Heart right ventricle (tissue), 16 donors: ENCODE data around the gene COL1A1. TPM values are rescaled to one million over a fixed set of nuclear protein-coding genes. Genes with fewer than 3 reads are reported as not detected.
A peak's percentile ranks its signal among the peaks of the same experiment; 100 is the strongest.

ENCODE experiments used
- ATAC-seq, 8 donors: fragments of 200-7000 bp; cut with Tn5 transposase; one replicate each; pipeline ENCODE4 v1.9.1; 2020; ENCODE audit warnings: mild to moderate bottlenecking in 8 of 8, moderate library complexity in 8 of 8, moderate number of reproducible peaks in 1 of 8
- DNase-seq, 2 donors: peaks; one replicate each; pipeline ENCODE4 v3.0.0-alpha.2; 2020
- H3K27ac ChIP-seq, 10 donors: fragments of 200-600 bp; sonication (generic) in 2 of 10; one replicate each; pipeline versions ENCODE4 v1.5.0 to v1.8.0; 2020 to 2022; ENCODE audit warnings: mild to moderate bottlenecking in 3 of 10
- H3K27me3 ChIP-seq, 7 donors: fragments of 200-600 bp; one replicate each; pipeline ENCODE4 v1.8.0; 2021 to 2022; ENCODE audit warnings: mild to moderate bottlenecking in 2 of 7
- H3K36me3 ChIP-seq, 9 donors: fragments of 200-600 bp; sonication (generic) in 1 of 9; one replicate each; pipeline versions ENCODE4 v1.5.0 to v1.8.0; 2020 to 2022; ENCODE audit warnings: mild to moderate bottlenecking in 2 of 9
- H3K4me1 ChIP-seq, 9 donors: fragments of 200-600 bp; sonication (generic) in 1 of 9; one replicate each; pipeline versions ENCODE4 v1.5.0 to v1.8.0; 2020 to 2022; ENCODE audit warnings: mild to moderate bottlenecking in 4 of 9
- H3K4me3 ChIP-seq, 10 donors: fragments of 200-600 bp; sonication (generic) in 2 of 10; one replicate each; pipeline versions ENCODE4 v1.5.0 to v1.8.0; 2020 to 2022; ENCODE audit warnings: mild to moderate bottlenecking in 7 of 10, moderate library complexity in 2 of 10
- H3K9me3 ChIP-seq, 11 donors: fragments of 200-600 bp in 10 of 11; sonication (generic) in 2 of 11; one replicate each; pipeline versions ENCODE4 v1.5.0 to v1.8.0; 2013 to 2022; ENCODE audit warnings: mild to moderate bottlenecking in 2 of 11, control low read depth in 1 of 11, moderate library complexity in 1 of 11
- CTCF ChIP-seq, 9 donors: fragments of 200-600 bp; sonication (generic) in 2 of 9; IDR thresholded peaks; one replicate each; pipeline versions ENCODE4 v1.5.0 to v1.8.0; 2021 to 2022; ENCODE audit warnings: antibody characterized with exemption in 9 of 9, mild to moderate bottlenecking in 5 of 9, moderate library complexity in 1 of 9
- WGBS, 2 donors: extraction: QIAGEN DNeasy Blood & Tissue Kit; methylation state at CpG; one replicate each; pipeline ENCODE4 v1.1.7; 2013; ENCODE audit warnings: inconsistent platforms in 1 of 2; 5-methylcytosine and 5-hydroxymethylcytosine counted together
- intact Hi-C, 10 donors: fragments of 100-400 bp; cut with DNase I; formaldehyde crosslinking; loops; one replicate each; pipeline versions ENCODE4 v1.11.1 to v1.14.2; 2022
- polyA plus RNA-seq, 2 donors: library from polyadenylated mRNA; stranded (reverse); fragments of 200-250 nt; gene quantifications; one replicate each; pipeline ENCODE4 v1.2.3, GENCODE V29; 2013
- total RNA-seq, 10 donors: library from RNA; stranded (reverse); fragmentation: NEBNext Ultra II Directional in 3 of 10; extraction: Animal tissue kit (Norgen Biotek cat#: 25700) in 3 of 10; gene quantifications; one replicate each; pipeline versions ENCODE4 v1.2.1 to v1.2.4, GENCODE V29; 2021 to 2023
- donor health status: Arrhythmogenic right ventricular cardiomyopathy.
- donor health status: ischemic (EF 13 %, LVEDD 7.1; RV severe dilation, severe dysfunction).
- donor health status: healthy with polysubstance abuse.
- donor health status: DM: no; HTN: yes; CAD: no.
- donor health status: DM: no; HTN: no; CAD: no.
- donor health status: ischemic (EF 25% LVEDD 6.9; RV normal size, moderate dysfunction).
- donor health status: ischemic (EF 25% LVEDD 5.7; RV mildly dilated, moderate dysfunction).
- donor health status: healthy.
- donor health status: DM: yes; HTN: yes; CAD: no.
- donor health status: Ischemic cardiomyopathy.
- donor health status: ischemic (EF 35%, LVEDD 5.7; RV mildly dilated, moderate dysfunction).
- donor health status: nonischemic (EF 11% LVEDD 7.7; RV severe dilation, severe dysfunction).
- donor health status: DM: yes; HTN: yes; CAD: no.
- donor health status: PGD.
- donor health status: ischemic (EF 29% LVEDD 5.4; RV normal size, mild dysfunction).
- donor health status: nonischemic (EF 23%, LVEDD 6.1; RV moderate dilation, normal function).

COL1A1 gene
- total and polyA plus RNA-seq, 12 donors = 30.2 to 455 (median 45.9) TPM

DNA sequence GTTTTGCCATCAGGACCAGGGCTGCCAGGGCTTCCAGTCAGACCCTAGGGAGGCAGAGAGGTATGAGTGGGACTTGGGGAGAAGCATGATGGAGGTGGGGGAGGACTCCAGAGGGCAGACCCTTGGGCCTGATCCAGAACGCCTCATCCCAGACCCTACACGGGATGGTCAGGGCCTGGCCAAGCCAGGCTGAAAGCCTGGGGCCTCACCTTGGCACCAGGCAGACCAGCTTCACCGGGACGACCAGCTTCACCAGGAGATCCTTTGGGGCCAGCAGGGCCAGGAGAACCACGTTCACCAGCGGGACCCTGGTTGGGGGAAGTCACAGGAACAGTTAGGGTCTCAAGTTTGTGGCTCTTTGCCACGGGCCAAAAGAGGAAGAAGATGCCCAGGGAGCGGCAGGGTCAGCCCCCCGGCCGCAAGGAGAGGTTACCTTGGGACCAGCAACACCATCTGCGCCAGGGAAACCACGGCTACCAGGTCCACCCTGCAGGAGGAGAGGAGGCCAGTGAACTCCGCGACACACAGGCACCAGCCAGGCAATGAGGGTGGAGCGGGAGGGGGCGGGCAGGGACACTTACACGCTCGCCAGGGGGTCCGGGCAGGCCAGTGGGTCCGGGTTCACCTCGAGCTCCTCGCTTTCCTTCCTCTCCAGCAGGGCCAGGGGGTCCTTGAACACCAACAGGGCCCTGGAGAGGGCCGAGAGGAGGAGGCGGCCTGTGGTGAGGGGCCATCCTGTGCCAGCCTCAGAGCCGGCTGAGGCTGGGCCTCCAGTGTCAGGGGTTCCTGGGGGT lies 7.1 kb downstream of the COL1A1 start:
- TF ChIP-seq CTCF (IDR thresholded peaks at IDR 0.05) = no peak
- H3K27ac ChIP-seq = peak overlapping the region in 1 of 10 donors; percentile 26

GRCh38 chr17:50192618-50193291 lies 8.7 kb downstream of the COL1A1 start:
- 82 to 83% methylated on average over 16 of the region's 16 CpGs for WGBS, 2 donors
- Histone ChIP-seq H3K9me3 (no peaks in the 10 kb centered on the region), H3K36me3 (peaks cover 0 to 100% (median 52%) of the 10 kb centered on the region in 9 donors), H3K27ac (peak overlapping the region in 1 of 10 donors; percentile 26), H3K27me3 (no peaks in the 10 kb centered on the region), H3K4me3 (no peak overlapping the region), H3K4me1 (peaks cover 0 to 9% (median 5%) of the 10 kb centered on the region in 9 donors)
- DNase-seq (no peak), ATAC-seq (no peak)
- no peak for TF ChIP-seq CTCF (IDR thresholded peaks at IDR 0.05)
- intact Hi-C loops = no loop called here

More for the DNA sequence above, 7.1 kb downstream of the COL1A1 start:
- Histone ChIP-seq H3K36me3 (peaks cover 0 to 96% (median 50%) of the 10 kb centered on the region in 9 donors), H3K9me3 (no peaks in the 10 kb centered on the region), H3K27me3 (peaks cover 0 to 7% (median 0%) of the 10 kb centered on the region in 7 donors), H3K4me3 (no peak overlapping the region), H3K4me1 (peaks cover 0 to 25% (median 17%) of the 10 kb centered on the region in 9 donors)
- no peak for DNase-seq
- intact Hi-C loops = no loop called here
- no peak for ATAC-seq
- WGBS, 2 donors = 75 to 77% methylated on average over 25 of the region's 25 CpGs

DNA sequence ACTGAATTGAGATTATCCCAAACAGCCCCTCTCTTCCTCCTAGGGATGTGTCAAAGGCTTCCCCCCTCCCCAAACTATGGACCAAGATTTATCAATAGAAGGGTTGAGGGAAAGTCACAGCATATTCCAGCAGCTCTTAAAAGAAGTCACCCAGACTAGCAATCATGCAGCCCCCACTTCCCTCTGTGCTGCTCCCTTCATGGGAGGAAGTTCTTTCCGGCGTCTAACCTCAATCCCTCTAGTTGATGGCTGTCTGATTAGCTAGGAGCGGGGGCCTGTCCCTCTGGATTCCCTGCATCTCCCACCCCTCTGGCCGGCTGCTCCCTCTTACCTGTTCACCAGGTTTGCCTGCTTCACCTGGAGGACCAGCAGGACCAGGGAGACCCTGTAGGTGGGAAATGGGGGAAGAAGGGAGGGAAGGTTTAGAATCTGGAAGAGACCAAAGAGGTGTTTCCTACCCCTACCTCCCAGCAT lies 9.2 kb downstream of the COL1A1 start:
- Histone ChIP-seq H3K9me3 (no peaks in the 10 kb centered on the region), H3K27me3 (no peaks in the 10 kb centered on the region), H3K4me1 (peaks cover 0 to 5% (median 0%) of the 10 kb centered on the region in 9 donors), H3K36me3 (peaks cover 0 to 100% (median 46%) of the 10 kb centered on the region in 9 donors), H3K4me3 (no peak overlapping the region), H3K27ac (peak overlapping the region in 1 of 10 donors; percentile 26)
- WGBS, 2 donors = 65 to 75% methylated on average over 4 of the region's 4 CpGs
- DNase-seq (no peak), ATAC-seq (no peak)
- TF ChIP-seq CTCF (IDR thresholded peaks at IDR 0.05) = no peak
- intact Hi-C loops = no loop called here

- H3K4me1 ChIP-seq = peaks cover 0 to 1% (median 0%) of the 10 kb centered on the region in 9 donors
Measured at GRCh38 chr17:50191359-50192143, 9.9 kb downstream of the COL1A1 start.

More at GRCh38 chr17:50191359-50192143, 9.9 kb downstream of the COL1A1 start:
- WGBS, 2 donors = 70 to 75% methylated on average over 21 of the region's 21 CpGs
- Histone ChIP-seq H3K4me3 (no peak overlapping the region), H3K9me3 (no peaks in the 10 kb centered on the region), H3K36me3 (peaks cover 0 to 100% (median 50%) of the 10 kb centered on the region in 9 donors), H3K27me3 (no peaks in the 10 kb centered on the region), H3K27ac (peak overlapping the region in 1 of 10 donors; percentile 12)
- TF ChIP-seq CTCF (IDR thresholded peaks at IDR 0.05) = no peak
- intact Hi-C loops = no loop called here
- DNase-seq (no peak), ATAC-seq (no peak)
